Mesenchymal stem cell (in vitro differentiated cells and primary cell): Measurements from ENCODE around the gene KCNV2.

Experiments used
- DNase-seq: peaks from one replicate; pipeline ENCODE4 v3.0.0-alpha.2; 2013
- H2AFZ ChIP-seq: one replicate; pipeline ENCODE4 v1.6.1; 2013; ENCODE audit warnings: low read depth, mild to moderate bottlenecking, control low read depth, inconsistent platforms, low read length, moderate library complexity
- H2AK5ac ChIP-seq: 2 replicates; pipeline ENCODE4 v1.6.1; 2013; ENCODE audit warnings: low read length, moderate library complexity, mild to moderate bottlenecking, inconsistent platforms; ENCODE audit not compliant: severe bottlenecking
- H2BK120ac ChIP-seq: one replicate; pipeline ENCODE4 v1.6.1; 2013; ENCODE audit warnings: low read depth, mild to moderate bottlenecking, inconsistent platforms, low read length, moderate library complexity
- H2BK12ac ChIP-seq, 2 experiments: one replicate each; pipeline ENCODE4 v1.6.1; 2013; ENCODE audit warnings: inconsistent platforms in 2 of 2, low read length in 2 of 2, mild to moderate bottlenecking in 2 of 2, moderate library complexity in 2 of 2, control low read depth in 1 of 2
- H2BK15ac ChIP-seq: one replicate; pipeline ENCODE4 v1.6.1; 2013; ENCODE audit warnings: mild to moderate bottlenecking, low read depth, inconsistent platforms; ENCODE audit not compliant: poor library complexity, severe bottlenecking
- H2BK5ac ChIP-seq: 2 replicates; pipeline ENCODE4 v1.6.1; 2013; ENCODE audit warnings: low read depth, mild to moderate bottlenecking, low read length, control low read depth, inconsistent platforms; ENCODE audit not compliant: poor library complexity, severe bottlenecking
- H3K14ac ChIP-seq, 2 experiments: one replicate each; pipeline ENCODE4 v1.6.1; 2013; ENCODE audit warnings: inconsistent platforms in 2 of 2, low read length in 2 of 2, control low read depth in 1 of 2, mild to moderate bottlenecking in 1 of 2, moderate library complexity in 1 of 2
- H3K18ac ChIP-seq, 2 experiments: one replicate each; pipeline ENCODE4 v1.6.1; 2013; ENCODE audit warnings: inconsistent platforms in 2 of 2, low read length in 2 of 2, control low read depth in 1 of 2, low read depth in 1 of 2, mild to moderate bottlenecking in 1 of 2
- H3K23ac ChIP-seq, 2 experiments: one replicate each; pipeline ENCODE4 v1.6.1; 2013; ENCODE audit warnings: inconsistent platforms in 2 of 2, low read length in 2 of 2, mild to moderate bottlenecking in 2 of 2, moderate library complexity in 2 of 2, control low read depth in 1 of 2
- H3K27ac ChIP-seq: 2 replicates; pipeline ENCODE4 v1.5.1; 2013; ENCODE audit warnings: mild to moderate bottlenecking, moderate library complexity, low read length, control low read depth, inconsistent platforms; ENCODE audit not compliant: poor library complexity, severe bottlenecking
- H3K27me3 ChIP-seq, 2 experiments: 2 replicates each; pipeline versions ENCODE4 v1.6.1 to v1.7.0; 2013; ENCODE audit warnings: low read length in 2 of 2, mild to moderate bottlenecking in 2 of 2, moderate library complexity in 2 of 2, control low read depth in 1 of 2, inconsistent platforms in 1 of 2; ENCODE audit not compliant: control insufficient read depth in 1 of 2, insufficient read depth in 1 of 2
- H3K36me3 ChIP-seq, 2 experiments: 2 replicates each; pipeline versions ENCODE4 v1.6.1 to v1.7.0; 2013; ENCODE audit warnings: low read length in 2 of 2, control low read depth in 1 of 2, inconsistent platforms in 1 of 2, low read depth in 1 of 2, mild to moderate bottlenecking in 1 of 2; ENCODE audit not compliant: insufficient read depth in 2 of 2, control insufficient read depth in 1 of 2
- H3K4ac ChIP-seq, 2 experiments: one replicate each; pipeline ENCODE4 v1.6.1; 2013; ENCODE audit warnings: inconsistent platforms in 2 of 2, low read length in 2 of 2, mild to moderate bottlenecking in 2 of 2, moderate library complexity in 2 of 2, control low read depth in 1 of 2, low read depth in 1 of 2
- H3K4me1 ChIP-seq: 2 replicates; pipeline ENCODE4 v1.6.1; 2013; ENCODE audit warnings: low read depth, low read length, control low read depth; ENCODE audit not compliant: control insufficient read depth, insufficient read depth
- H3K4me2 ChIP-seq: 2 replicates; pipeline ENCODE4 v1.6.1; 2013; ENCODE audit warnings: low read length, mild to moderate bottlenecking, inconsistent platforms; ENCODE audit not compliant: poor library complexity, severe bottlenecking
- H3K4me3 ChIP-seq, 2 experiments: 2 replicates each; pipeline versions ENCODE4 v1.5.1 to v1.7.0; 2013; ENCODE audit warnings: low read length in 2 of 2, mild to moderate bottlenecking in 2 of 2, control low read depth in 1 of 2, low read depth in 1 of 2; ENCODE audit not compliant: insufficient read depth in 1 of 2
- H3K79me1 ChIP-seq: replicated peaks from 2 replicates; pipeline ENCODE4 v1.6.1; 2013; ENCODE audit warnings: mild to moderate bottlenecking, control low read depth, low read length, inconsistent platforms; ENCODE audit not compliant: poor library complexity, severe bottlenecking
- H3K9ac ChIP-seq: 2 replicates; pipeline ENCODE4 v1.7.0; 2013; ENCODE audit warnings: mild to moderate bottlenecking, low read length, moderate library complexity
- H3K9me3 ChIP-seq: 2 replicates; pipeline ENCODE4 v1.7.0; 2013; ENCODE audit warnings: mild to moderate bottlenecking, low read length; ENCODE audit not compliant: control insufficient read depth
- H4K8ac ChIP-seq: one replicate; pipeline ENCODE4 v1.6.1; 2013; ENCODE audit warnings: inconsistent platforms, mild to moderate bottlenecking, low read length, moderate library complexity
- H4K91ac ChIP-seq: one replicate; pipeline ENCODE4 v1.6.1; 2013; ENCODE audit warnings: mild to moderate bottlenecking, low read length, inconsistent platforms
- WGBS: methylation state at CpG from one replicate; pipeline ENCODE4 v1.1.7; 2013; ENCODE audit warnings: mixed read lengths; 5-methylcytosine and 5-hydroxymethylcytosine counted together

KCNV2 gene

GRCh38 chr9:2730971-2731370 is 13.7 kb downstream of the KCNV2 start:
- Histone ChIP-seq H3K36me3 (peaks cover 4 to 7% of the 10 kb centered on the region in 2 experiments), H2BK5ac (no peak overlapping the region), H3K14ac (no peak overlapping the region), H3K23ac (no peak overlapping the region), H3K18ac (no peak overlapping the region), H3K27me3 (no peaks in the 10 kb centered on the region), H4K91ac (no peak overlapping the region), H4K8ac (no peak overlapping the region), H2BK120ac (no peak overlapping the region), H3K4me2 (no peak overlapping the region), H2BK15ac (no peak overlapping the region), H3K4me3 (no peak overlapping the region), H3K4ac (no peak overlapping the region), H2BK12ac (no peak overlapping the region), H2AFZ (no peak overlapping the region), H3K79me1 (no peaks in the 10 kb centered on the region), H3K27ac (no peak overlapping the region), H3K4me1 (peaks cover 3% of the 10 kb centered on the region), H2AK5ac (no peak overlapping the region), H3K9me3 (no peaks in the 10 kb centered on the region), H3K9ac (no peak overlapping the region)
- WGBS: no CpG with 5 or more reads among the region's 1 CpG
- no peak for DNase-seq

DNA sequence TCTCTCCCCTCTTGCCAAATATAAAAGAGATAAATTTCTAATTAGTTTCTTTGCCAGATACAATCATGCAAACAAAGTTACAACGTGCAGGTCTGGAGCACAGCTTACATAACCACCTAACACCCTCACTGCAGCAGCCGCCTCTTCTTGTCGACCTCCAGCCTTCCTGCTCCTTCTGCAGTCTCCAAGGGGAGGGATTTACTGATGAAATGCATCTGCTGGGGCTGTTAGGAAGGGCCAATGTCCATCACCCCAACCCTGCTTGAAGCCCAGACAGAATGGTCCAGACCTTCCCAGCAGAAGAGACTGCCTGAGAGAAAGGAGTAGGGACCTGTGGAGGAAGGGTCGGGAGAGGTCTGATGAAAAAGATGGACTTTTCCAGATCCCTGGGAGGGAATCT is 15.2 kb downstream of the KCNV2 start:
- no peak overlapping the region for H2BK120ac ChIP-seq
- H2AFZ ChIP-seq: no peak overlapping the region
- no peak overlapping the region for H3K4me3 ChIP-seq
- no peak overlapping the region for H3K9ac ChIP-seq
- H3K79me1 ChIP-seq: no peaks in the 10 kb centered on the region
- H3K4me2 ChIP-seq: no peak overlapping the region
- no peaks in the 10 kb centered on the region for H3K27me3 ChIP-seq
- no peak overlapping the region for H3K18ac ChIP-seq
- no peak overlapping the region for H3K27ac ChIP-seq
- no peak overlapping the region for H3K4ac ChIP-seq
- no peak overlapping the region for H4K91ac ChIP-seq
- H2AK5ac ChIP-seq: no peak overlapping the region
- peaks cover 4 to 7% of the 10 kb centered on the region in 2 experiments for H3K36me3 ChIP-seq
- 96% methylated on average over 4 of the region's 4 CpGs for WGBS
- no peak overlapping the region for H3K14ac ChIP-seq
- H3K23ac ChIP-seq: no peak overlapping the region
- no peak overlapping the region for H2BK5ac ChIP-seq
- H3K9me3 ChIP-seq: no peaks in the 10 kb centered on the region
- no peak overlapping the region for H2BK15ac ChIP-seq
- H4K8ac ChIP-seq: no peak overlapping the region
- H2BK12ac ChIP-seq: no peak overlapping the region
- no peak for DNase-seq
- peaks cover 2% of the 10 kb centered on the region for H3K4me1 ChIP-seq

DNA sequence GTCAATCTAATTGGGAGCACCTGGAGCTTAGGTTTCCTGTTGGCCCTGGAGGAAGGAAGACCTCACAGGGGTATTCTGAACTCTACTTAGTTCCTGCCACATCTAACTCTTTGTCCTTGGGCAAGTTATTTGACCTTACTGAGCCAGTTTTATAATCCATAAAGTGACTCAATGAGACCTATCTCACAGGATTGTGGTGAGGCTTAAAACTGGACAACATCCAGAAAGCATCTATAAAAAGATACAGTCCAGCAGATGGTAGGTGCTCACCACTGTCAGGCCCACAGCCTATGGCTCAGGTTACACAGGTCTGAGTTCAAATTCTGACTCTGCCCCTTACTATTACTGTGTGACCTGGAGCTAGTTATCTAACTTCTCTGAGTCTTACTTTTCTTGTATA is 23.3 kb downstream of the KCNV2 start:
- no peak overlapping the region for H3K4me2 ChIP-seq
- peaks cover 2% of the 10 kb centered on the region for H3K4me1 ChIP-seq
- no peak overlapping the region for H2AK5ac ChIP-seq
- H3K18ac ChIP-seq: no peak overlapping the region
- H3K27me3 ChIP-seq: no peaks in the 10 kb centered on the region
- H3K4me3 ChIP-seq: no peak overlapping the region
- peaks cover 0 to 4% of the 10 kb centered on the region in 2 experiments for H3K36me3 ChIP-seq
- no peak overlapping the region for H3K23ac ChIP-seq
- H2AFZ ChIP-seq: no peak overlapping the region
- no peak for DNase-seq
- no peaks in the 10 kb centered on the region for H3K9me3 ChIP-seq
- H3K4ac ChIP-seq: no peak overlapping the region
- no peak overlapping the region for H4K91ac ChIP-seq
- no peak overlapping the region for H2BK15ac ChIP-seq
- no peak overlapping the region for H3K14ac ChIP-seq
- no peak overlapping the region for H2BK120ac ChIP-seq
- H3K9ac ChIP-seq: no peak overlapping the region
- H4K8ac ChIP-seq: no peak overlapping the region
- H3K79me1 ChIP-seq: no peaks in the 10 kb centered on the region
- no peak overlapping the region for H2BK5ac ChIP-seq
- H3K27ac ChIP-seq: no peak overlapping the region
- no peak overlapping the region for H2BK12ac ChIP-seq

DNA sequence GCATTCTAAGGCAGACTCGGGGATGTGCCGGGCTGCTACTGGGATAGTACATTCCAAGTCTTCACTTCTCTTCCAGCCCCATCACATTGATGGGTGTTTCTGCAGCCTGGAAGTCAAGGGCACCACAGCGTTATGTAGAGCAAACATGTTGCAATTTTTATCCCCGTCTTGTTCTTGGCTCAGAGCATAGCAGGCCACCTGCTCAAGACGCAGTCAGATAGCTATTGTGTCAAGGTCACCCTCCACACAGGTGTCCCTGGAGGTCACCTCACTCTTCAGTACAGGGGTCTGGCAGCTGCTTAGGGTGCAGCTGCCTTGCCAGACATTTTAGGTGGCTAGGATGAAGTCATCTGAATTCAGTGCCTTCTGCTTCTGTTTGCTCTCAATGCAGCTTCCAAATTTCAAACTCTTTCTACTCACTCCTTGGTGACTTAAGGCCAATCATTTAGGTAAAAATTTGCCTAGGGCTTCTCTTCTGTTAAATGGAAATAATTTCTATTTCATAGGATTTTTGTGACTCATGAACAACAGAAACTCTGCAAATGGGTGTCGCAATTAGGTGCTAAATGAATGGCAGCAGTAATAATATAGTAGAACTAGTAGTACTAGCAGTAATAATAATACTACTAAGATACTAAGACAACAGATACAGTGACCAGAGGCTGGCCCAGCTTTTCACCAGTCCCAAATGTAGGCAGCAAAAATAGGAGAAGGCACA is 24.3 kb downstream of the KCNV2 start:
- H4K8ac ChIP-seq: no peak overlapping the region
- no peak overlapping the region for H3K4me2 ChIP-seq
- H4K91ac ChIP-seq: no peak overlapping the region
- no peaks in the 10 kb centered on the region for H3K27me3 ChIP-seq
- no peak overlapping the region for H2BK15ac ChIP-seq
- DNase-seq: peak; percentile 40
- no peak overlapping the region for H3K14ac ChIP-seq
- H2AK5ac ChIP-seq: no peak overlapping the region
- no peak overlapping the region for H2AFZ ChIP-seq
- H3K9me3 ChIP-seq: no peaks in the 10 kb centered on the region
- H3K9ac ChIP-seq: no peak overlapping the region
- H2BK120ac ChIP-seq: no peak overlapping the region
- H3K4ac ChIP-seq: no peak overlapping the region
- no peak overlapping the region for H3K18ac ChIP-seq
- no peak overlapping the region for H2BK12ac ChIP-seq
- WGBS: 96% methylated on average over 5 of the region's 6 CpGs
- no peaks in the 10 kb centered on the region for H3K79me1 ChIP-seq
- H3K4me1 ChIP-seq: peaks cover 2% of the 10 kb centered on the region
- no peak overlapping the region for H3K27ac ChIP-seq
- H2BK5ac ChIP-seq: no peak overlapping the region
- peaks cover 0 to 13% of the 10 kb centered on the region in 2 experiments for H3K36me3 ChIP-seq
- H3K4me3 ChIP-seq: no peak overlapping the region
- H3K23ac ChIP-seq: no peak overlapping the region
